OCI-M2 (cell line): ENCODE measurements around the gene APC.
A peak's percentile ranks its signal among the peaks of the same experiment; 100 is the strongest.

ENCODE experiments used
- DNase-seq: peaks from one replicate; lab custom pipeline; 2025; ENCODE audit not compliant: unreplicated experiment; lab: John Stamatoyannopoulos, UW

Gene APC

DNA sequence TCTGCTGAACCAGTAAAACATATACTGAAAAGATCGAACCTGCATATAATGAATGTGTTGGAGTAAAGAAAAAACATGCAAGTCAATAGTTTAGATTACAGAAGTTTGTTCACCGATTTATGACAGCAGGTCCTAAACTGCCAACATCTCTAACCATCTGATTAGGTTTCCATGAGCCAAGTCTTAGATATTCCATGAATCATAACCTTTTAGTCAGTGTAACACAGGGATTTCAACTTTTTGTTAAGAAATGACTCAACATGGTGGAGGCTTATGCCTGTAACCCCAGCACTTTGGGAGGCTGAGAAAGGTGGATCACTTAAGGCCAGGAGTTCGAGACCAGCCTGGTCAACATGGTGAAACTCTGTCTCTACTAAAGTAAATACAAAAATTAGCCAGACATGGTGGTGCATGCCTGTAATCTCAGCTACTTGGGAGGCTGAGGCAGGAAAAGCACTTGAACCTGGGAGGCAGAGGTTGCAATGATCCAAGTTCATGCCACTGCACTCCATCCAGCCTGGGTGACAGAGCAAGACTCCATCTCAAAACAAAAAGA, 38.7 kb downstream of the APC start:
- no peak for DNase-seq

DNA sequence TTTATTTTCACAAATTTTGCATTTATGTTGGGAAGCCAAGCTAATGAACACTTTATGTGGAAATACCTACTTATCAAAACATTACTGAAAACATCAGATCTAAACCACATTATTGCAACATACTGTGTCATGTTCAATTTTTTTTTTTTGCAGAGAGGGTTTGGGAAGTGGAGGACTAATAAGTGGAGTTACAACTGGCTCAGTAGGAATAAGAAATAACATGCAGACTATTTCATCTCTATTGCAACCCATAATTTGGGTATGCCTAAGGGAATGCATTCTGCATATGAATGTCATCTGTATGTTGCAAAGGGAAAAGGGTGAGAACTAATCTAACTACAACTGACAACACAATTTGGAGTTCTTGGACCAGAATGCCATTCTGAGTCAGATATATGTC, 41.8 kb downstream of the APC start:
- DNase-seq: no peak

DNA sequence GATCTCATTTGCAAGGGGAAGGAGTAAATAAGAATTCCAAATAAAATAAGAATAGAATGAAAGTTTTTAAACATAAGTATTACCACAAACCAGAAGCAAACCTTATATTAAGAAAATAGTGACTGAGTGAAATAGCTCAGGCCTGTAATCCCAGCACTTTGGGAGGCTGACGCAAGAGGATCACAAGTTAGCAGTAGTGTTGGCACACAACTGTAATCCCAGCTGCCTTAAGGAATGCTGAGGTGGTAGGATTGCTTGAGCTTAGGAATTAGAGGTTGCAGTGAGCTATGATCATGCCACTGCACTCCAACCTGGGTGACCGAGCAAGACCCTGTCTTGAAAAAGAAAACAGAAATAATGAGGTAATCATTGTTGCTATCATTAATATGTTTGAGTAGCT, 47.0 kb downstream of the APC start:
- DNase-seq: no peak

DNA sequence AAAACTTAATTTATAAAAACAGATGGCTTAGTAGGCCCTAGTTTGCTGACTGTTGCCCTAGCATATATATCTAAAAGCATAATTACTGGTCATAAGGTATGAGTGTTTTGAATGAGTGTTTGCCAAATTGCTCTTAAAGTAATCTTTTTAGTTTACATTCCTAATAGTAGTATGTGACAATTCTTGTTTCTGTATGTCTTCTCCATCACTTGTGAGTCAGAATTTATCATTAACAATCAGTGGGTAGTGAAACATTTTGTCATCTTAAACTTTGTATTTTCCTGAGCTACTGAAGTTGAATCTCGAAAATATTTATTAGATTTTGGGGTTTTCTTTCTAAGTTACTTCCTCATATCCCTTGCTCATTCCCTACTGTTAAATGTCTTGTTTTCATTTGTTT, 49.6 kb downstream of the APC start:
- no peak for DNase-seq

DNA sequence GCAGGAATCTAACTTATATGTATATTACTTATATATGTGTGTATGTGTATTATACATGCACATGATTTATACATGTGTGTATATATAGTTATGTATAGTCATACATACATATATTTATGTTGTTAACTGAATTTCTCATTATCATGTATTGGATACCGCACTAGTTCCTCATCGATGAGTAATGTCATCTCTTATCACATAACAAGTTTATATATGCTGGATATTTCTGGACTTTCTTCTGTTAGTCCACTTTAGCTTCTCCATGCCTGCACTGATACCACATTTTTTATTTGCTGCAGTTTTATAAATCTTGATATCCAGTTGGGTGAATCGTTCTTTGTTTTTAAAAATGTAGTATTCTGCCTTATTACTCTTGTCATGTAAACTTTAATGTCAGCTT, 50.2 kb downstream of the APC start:
- no peak for DNase-seq

DNA sequence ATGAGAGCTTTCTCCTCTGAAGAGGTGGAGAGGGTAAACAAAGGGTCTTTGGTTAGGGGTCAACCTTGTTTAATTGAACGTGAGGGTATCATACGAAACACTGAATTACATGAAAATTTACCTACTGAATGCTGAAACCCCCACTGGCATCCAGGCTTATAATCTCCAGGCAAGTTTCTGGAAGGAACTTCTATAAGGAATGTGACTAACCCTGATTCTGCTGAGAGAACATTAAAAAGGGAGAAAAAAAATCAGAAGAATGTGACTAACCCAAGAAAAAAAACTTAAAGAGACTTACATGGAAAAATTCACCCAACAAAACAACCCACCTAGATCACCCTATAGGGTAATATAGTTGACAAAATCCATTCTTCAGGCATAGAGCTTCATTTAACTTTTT, 55.5 kb downstream of the APC start:
- DNase-seq: no peak

DNA sequence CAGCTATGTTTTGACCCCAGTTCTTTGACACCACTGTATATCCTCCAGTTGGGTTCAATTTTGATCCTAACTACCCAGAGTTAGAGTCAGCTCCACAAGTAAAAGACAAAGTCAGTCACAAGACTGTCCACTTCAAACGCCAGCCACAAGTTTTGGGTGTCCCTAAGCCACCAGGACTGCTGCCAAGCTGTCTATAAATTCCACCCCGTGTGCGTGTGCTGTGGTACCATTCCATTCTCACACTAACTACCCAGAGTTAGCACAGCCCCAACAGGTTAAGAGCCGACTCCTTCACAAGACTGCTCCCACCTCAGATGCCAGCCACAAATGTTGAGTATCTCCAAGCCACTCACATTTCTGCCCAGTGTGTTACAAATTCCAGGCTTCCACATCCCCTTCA, 56.7 kb downstream of the APC start:
- no peak for DNase-seq

DNA sequence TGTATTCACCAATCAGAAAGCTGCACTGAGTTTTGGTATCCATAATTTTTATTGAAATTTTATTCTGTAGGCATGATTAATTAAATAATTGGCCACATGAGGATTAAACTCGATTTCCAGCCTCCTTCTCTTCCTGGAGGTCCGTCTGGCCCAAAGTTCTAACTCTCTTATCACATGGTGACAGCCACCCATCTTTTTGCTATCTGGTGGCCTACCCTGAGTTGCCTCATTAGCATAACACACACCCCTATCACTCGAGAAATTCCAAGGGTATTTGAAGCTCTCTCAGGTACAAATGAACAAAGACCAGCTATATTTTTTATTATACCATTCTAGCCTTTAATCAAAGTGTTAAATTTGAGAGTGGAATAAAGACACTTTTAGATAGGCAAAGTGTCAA, 57.7 kb downstream of the APC start:
- no peak for DNase-seq

DNA sequence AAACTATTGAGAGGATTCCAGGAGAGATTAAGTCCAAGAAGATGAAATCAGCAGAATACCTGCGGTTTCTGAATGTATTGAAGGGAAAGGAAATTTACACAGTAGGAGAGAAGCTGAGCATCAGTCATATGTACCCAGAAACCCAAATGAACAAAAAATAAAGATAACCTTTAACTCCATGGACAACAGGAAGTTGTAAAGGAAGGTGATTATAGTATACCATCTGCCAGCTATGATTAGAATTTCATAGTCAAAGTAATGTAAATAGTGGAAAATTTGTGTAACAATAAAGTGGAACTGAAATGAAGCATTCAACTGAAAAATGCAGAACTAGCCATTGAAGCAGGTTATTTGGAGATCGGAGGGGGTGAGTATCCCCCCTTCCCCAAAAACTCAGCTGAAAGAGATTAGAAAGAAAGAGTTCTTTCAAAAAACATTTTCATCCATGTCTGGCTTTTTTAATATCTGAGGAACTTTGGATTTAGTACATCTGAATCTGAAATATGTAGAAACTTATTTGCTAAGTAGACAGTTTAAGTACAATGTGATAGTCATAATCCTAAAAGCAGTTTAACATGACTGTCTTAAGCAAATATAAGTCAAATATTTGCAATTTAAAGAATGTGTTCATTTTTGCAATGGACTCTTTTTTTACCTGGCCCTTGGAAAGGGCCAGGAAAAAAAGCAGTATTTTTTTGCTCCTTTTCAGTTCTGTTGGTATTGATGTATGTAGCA, 58.4 kb downstream of the APC start:
- DNase-seq: peak; percentile 64

DNA sequence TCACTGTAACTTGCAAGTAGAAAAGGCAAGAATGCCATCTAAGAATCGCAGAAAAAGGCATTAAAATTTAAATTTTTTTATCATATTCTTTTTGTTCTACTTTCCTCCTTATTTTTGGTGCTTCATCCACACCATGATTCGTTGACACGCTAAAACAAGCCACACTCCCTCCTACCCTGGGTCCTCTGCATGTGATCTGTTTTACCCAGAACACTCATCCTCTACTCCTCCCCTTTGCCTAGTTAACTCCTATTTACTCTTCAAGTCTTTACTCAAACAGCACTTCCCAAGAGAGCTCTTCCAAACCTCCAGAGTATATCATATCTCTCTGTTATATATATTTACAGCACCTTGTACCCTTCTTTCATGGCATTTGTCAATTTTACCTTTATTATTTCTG, 62.0 kb downstream of the APC start:
- DNase-seq: no peak

DNA sequence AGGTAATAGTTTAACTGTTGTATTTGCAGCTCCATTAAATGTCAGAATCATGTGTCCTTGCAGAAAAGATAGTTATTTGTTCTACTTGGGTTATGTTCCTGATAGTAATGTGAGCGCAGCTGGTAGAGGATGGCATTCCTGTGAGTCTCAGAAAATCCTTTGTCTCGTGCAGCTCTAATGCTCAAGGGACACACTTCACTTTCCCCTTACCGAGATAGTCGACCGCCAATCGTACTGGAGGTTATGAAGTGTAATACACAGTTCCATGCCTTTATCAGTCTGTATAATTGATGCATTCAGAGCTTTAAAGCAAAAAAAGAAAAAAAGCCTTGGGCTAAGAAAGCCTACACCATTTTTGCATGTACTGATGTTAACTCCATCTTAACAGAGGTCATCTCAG, 63.2 kb downstream of the APC start:
- DNase-seq: no peak

DNA sequence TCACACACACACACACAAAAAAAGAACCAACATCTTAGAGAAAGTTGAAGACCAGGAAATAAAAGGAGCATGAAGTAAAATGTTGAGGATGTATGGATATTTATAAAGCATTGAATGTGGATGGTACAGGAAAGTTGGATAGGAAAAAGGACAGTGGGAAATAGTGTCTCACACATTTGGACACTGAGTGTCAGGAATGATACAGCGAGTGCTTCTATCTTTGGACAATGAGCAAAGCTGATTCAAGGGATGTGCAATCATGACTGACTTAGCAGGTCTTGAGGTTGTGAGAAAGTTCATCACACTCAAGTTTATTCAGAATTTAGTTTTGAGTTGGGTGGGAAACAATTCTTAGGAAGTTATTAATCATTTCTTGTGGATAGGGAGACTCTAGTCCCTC, 73.3 kb downstream of the APC start:
- no peak for DNase-seq

DNA sequence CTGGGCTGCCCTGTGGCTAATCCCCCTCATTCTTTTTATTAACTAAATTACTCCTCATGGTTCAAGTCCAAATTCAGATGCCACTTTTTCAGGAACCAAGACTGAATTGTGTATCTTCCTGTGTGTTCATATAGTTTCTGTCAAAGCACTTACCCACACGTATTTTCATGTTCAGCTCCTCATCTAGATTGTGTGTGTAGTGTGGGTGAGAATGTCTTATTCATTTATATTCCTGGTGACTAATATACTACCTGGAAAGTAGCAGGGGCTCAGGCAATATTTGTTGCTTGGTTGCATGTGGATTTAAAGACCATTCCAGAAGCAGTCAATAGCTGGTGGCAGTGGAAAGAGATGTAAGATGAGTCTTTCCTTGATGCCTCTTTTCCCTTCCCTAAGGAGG, 74.9 kb downstream of the APC start:
- no peak for DNase-seq

DNA sequence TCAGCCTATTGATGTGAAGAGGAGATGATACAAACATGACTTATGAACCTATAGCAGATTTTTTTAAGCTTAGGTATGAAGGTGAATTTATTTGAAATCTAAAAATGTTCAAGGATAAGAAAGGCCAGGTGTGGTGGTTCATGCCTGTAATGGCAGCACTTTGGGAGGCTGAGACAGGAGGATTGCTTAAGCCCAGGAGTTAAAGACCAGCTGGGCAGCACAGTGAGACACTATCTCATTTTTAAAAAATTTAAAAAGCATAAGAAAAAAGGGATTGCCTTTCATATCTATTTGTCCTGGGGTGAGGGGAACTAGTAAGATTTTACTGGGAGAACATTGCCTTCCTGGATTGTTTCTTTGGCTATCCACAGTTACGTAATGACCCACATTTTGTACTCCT, 82.6 kb downstream of the APC start:
- no peak for DNase-seq

DNA sequence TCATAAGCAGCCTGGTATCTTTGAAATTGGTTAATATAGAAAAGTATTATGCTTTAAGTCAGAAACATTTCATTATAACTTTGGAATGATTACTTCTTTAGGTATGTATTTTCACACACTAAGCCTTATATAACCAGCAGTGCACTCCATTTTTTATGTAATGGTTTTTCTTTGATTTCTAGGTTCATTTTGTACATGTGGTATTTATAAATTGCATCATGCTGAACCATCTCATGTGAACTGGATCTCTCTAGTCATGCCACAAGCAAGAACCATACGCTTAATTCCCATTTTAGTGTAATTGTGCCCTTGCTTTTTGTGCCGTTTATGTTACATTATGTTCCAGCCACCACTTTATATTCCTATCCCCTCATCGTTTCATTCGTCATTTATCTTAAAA, 84.8 kb downstream of the APC start:
- no peak for DNase-seq

DNA sequence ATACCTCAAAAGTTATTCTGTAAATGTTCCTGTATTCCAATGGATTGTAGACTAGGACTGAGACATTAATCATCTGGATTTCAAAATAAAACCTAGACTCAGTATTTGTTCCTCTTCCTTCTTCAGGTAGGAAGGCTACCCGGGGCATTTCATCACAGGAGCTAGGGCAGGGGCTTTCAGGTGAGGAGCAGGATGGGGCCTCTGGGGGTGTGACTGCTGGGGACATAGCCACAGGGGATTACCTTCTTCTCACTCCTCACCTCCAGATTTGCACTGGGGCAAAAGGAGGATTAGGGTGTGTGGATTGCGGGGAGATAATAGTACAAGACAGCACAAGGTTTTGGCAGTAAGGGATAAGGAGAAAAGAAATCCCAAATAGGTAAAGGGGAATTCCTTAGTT, 85.5 kb downstream of the APC start:
- no peak for DNase-seq

DNA sequence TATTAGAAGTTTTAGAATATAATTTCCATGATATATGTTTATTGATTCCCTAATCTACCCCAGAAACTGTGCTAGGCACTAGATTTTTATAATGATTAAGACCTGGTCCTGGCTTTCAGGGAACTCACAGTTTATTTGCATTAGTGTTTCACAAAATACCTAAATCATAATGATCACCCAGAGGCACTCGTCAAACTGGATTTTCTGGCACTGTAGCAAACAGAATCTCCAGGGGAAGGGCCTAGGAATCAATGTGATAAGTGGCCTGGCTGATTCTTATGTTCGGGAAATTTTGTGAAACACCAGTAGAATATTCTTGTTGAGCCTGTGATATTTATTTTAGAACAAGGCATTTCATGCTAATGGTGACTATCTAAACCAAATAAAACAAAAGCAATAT, 86.0 kb downstream of the APC start:
- DNase-seq: no peak

DNA sequence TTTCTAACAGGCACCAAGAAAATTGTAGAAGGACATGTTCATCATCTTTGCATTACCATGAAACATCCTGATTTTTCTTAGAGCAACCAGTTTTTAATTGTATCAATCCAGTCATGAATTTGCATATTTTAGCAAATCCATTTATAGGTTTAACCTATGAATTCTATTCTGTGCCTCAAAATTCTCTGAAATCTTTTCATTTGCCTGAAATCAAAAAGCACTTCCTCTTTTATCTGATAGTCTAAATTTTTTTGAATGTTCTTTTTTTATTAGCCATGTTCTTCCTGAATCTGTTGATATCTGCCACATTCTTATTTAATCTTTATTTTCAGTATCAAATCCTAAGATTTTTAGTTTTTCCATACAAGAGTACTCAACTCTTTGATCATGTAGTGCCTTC, 86.5 kb downstream of the APC start:
- no peak for DNase-seq

DNA sequence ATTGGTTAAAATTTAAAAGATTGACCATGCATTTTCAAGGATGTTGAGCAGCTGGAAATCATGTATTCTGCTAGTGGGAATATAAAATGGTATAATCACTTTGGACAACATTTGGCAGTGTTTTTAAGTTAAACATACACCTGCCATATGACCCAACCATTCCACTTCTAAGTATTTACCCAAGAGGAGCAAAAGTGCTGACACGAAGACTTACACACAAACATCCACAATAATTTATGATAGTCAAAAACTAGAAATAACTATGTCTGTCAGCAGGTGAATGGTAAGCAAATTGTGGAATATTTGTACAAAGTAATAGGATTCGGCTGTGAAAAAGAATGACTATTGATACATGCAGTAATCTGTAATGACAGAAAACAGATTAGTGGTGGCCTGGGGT, 92.7 kb downstream of the APC start:
- no peak for DNase-seq

DNA sequence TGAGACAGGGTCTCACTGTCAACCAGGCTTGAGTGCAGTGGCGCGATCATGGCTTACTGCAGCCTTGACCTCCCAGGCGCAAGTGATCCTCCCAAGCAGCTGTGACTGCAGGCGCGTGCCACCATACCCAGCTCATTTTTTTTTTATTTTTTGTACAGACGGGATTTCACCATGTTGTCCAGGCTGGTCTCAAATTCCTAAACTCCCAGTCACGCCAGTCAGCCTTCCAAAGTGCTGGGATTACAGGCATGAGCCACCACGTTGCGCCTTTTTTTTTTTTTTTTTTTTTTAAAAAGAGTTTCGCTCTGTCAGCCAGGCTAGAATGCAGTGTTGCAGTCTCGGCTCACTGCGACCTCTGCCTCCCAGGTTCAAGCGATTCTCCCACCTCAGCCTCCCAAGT, 96.3 kb downstream of the APC start:
- no peak for DNase-seq

DNA sequence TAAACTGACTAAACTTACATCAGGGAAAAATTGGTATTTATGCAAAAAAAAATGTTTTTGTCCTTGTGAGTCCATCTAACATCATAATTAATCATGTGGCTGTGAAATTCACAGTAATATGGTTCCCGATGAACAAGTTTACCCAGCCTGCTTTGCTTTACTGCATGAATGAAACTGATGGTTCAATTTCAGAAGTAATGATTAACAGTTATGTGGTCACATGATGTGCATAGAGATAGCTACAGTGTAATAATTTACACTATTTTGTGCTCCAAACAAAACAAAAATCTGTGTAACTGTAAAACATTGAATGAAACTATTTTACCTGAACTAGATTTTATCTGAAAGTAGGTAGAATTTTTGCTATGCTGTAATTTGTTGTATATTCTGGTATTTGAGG, 106.8 kb downstream of the APC start:
- DNase-seq: no peak

DNA sequence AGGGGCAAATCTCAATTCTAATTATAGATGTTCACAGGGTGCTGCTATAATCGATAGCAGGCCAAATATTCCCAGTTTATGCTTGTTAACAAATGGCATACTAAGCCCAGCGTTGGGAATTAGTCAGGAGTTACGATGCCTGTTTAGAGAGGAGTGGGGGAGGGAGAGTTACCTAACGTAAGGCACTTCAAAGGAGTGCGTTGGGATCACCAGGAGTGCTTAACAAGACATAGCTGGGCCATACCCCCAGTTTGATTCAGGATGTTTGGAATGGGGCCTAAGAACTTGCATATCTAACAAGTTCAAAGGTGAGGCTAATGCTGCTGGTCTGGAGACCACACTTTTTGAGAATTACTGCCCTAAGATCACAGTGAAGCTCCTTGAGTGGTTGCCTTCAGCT, 108.9 kb downstream of the APC start:
- no peak for DNase-seq

DNA sequence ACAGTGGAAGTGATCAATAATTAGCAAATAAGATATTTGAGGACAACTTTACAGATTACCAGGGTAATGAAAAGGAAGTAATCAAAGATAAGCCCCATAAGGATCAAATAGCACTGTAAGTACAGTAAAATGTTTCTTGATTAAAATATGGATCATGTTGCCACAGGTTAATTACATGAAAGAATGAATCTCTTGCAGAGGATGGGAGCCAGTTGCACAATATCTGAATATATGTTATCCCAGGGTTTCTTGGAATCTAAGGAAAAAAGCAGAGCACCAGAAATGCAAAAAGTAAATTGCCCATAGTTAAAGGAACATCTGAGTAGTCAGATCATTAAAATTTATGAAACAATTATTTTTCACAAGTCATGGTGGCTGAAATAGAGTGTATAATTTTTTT, 109.6 kb downstream of the APC start:
- DNase-seq: no peak
